PC-9 (cell line): ENCODE measurements around the gene ZNRF3. TPM values are rescaled to one million over a fixed set of nuclear protein-coding genes. Genes with fewer than 3 reads are reported as not detected.

Experiments used
- BruUV-seq: library from RNA; stranded (reverse); fragments of 400-500 nt; replicated peaks from 2 replicates; lab custom pipeline; 2021; lab: Mats Ljungman, UMichigan
- CTCF ChIA-PET: fragments of 300-600 bp; sonication (Branson Sonifier 250); formaldehyde crosslinking; loops from one replicate; lab custom pipeline; 2022; ENCODE audit warnings: antibody characterized with exemption; lab: Charles Lee
- POLR2A ChIA-PET: fragments of 300-600 bp; sonication (Branson Sonifier 250); formaldehyde crosslinking; loops from one replicate; lab custom pipeline; 2022; ENCODE audit warnings: antibody characterized with exemption; ENCODE audit not compliant: unreplicated experiment; lab: Charles Lee
- DNase-seq, 2 experiments: peaks; one replicate each; pipeline versions ENCODE4 v3.0.0 to v3.0.0-alpha.2; 2015 to 2022; ENCODE audit warnings: mixed read lengths in 1 of 2
- H2AFZ ChIP-seq: fragments of 200-600 bp; sonication (generic); 2 replicates; pipeline ENCODE4 v1.8.1; 2017; ENCODE audit warnings: antibody characterized with exemption
- H3F3A ChIP-seq: fragments of 200-600 bp; sonication (generic); 2 replicates; pipeline ENCODE4 v1.8.1; 2017; ENCODE audit warnings: antibody characterized with exemption, mild to moderate bottlenecking, low read depth; ENCODE audit not compliant: insufficient read depth
- H3K27ac ChIP-seq: fragments of 200-600 bp; sonication (generic); 2 replicates; pipeline ENCODE4 v1.6.1; 2016; ENCODE audit warnings: mixed run types
- H3K27me3 ChIP-seq: fragments of 200-600 bp; sonication (generic); 2 replicates; pipeline ENCODE4 v1.6.1; 2016; ENCODE audit warnings: low read depth, mixed run types; ENCODE audit not compliant: insufficient read depth
- H3K36me3 ChIP-seq: fragments of 200-600 bp; sonication (generic); 2 replicates; pipeline ENCODE4 v1.6.1; 2016; ENCODE audit warnings: low read depth, mixed run types
- H3K4me1 ChIP-seq: fragments of 200-600 bp; sonication (generic); replicated peaks from 2 replicates; pipeline ENCODE4 v1.6.1; 2016; ENCODE audit warnings: mixed run types; ENCODE audit not compliant: insufficient read depth
- H3K4me2 ChIP-seq: fragments of 200-600 bp; sonication (generic); 2 replicates; pipeline ENCODE4 v1.6.1; 2017; ENCODE audit warnings: mixed run types
- H3K4me3 ChIP-seq: fragments of 200-600 bp; sonication (generic); 2 replicates; pipeline ENCODE4 v1.6.1; 2016; ENCODE audit warnings: mixed run types
- H3K79me2 ChIP-seq: fragments of 200-600 bp; sonication (generic); 2 replicates; pipeline ENCODE4 v1.6.1; 2017; ENCODE audit warnings: low read depth, mixed run types
- H3K9me2 ChIP-seq: fragments of 200-600 bp; sonication (generic); 2 replicates; pipeline ENCODE4 v1.8.1; 2017; ENCODE audit warnings: mild to moderate bottlenecking; ENCODE audit not compliant: insufficient read depth
- H3K9me3 ChIP-seq: fragments of 200-600 bp; sonication (generic); 2 replicates; pipeline ENCODE4 v1.8.1; 2016; ENCODE audit warnings: low read depth; ENCODE audit not compliant: insufficient read depth
- H4K20me1 ChIP-seq: fragments of 200-600 bp; sonication (generic); 2 replicates; pipeline ENCODE4 v1.8.1; 2017; ENCODE audit not compliant: insufficient read depth
- CTCF ChIP-seq: fragments of 200-600 bp; sonication (generic); conservative IDR thresholded peaks from 2 replicates; pipeline ENCODE4 v1.6.1; 2017; ENCODE audit warnings: mixed run types, antibody characterized with exemption, mild to moderate bottlenecking, moderate library complexity
- EZH2 ChIP-seq: fragments of 200-600 bp; sonication (generic); IDR thresholded peaks from 2 replicates; pipeline ENCODE4 v1.8.0; 2017; ENCODE audit warnings: antibody characterized with exemption, low read depth
- intact Hi-C: fragments of 100-400 bp; cut with micrococcal nuclease; formaldehyde crosslinking; loops from one replicate; pipeline ENCODE4 v1.10.0; 2022; ENCODE audit not compliant: unreplicated experiment
- total RNA-seq: library from RNA; stranded (reverse); gene quantifications from 2 replicates; pipeline ENCODE4 v1.2.3, GENCODE V29; 2021

The ZNRF3 gene
- total RNA-seq, 1 experiment from 2014 or later, result 5.2 TPM

GRCh38 chr22:28899199-28899853, 16.0 kb downstream of the ZNRF3 start:
- CTCF ChIA-PET, result no interaction called here

DNA sequence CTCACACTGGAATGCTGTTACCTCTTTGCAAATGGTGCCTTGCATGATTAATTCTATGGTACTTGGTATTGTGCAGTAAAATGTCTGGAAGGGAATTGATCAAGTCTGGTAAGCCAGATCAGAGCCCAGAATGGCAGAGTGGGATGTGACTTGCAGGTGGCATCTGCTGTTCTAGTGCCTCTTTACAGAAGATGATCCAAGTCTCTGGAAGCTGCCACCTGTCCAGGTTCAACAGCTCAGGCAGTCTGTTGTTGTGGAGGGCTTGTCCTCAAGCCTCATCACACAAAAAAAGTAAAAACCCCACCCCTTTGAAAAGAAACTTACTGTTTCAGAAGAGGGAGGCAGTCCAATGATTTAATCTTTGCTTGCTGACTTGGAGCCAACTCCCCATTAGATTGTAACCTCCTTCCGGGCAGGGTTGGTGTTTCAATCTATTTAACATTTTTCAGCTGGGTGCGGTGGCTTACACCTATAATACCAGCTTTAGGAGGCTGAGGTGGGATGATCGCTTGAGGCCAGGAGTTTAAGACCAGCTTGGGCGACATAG, 17.1 kb downstream of the ZNRF3 start:
- Histone ChIP-seq H3K27ac (no peak overlapping the region), H4K20me1 (peaks cover 17% of the 10 kb centered on the region), H3F3A (no peaks in the 10 kb centered on the region), H3K4me3 (no peak overlapping the region), H3K9me2 (no peaks in the 10 kb centered on the region), H3K27me3 (no peaks in the 10 kb centered on the region), H3K4me2 (no peak overlapping the region), H3K9me3 (no peaks in the 10 kb centered on the region), H3K79me2 (peaks cover 23% of the 10 kb centered on the region), H3K36me3 (no peaks in the 10 kb centered on the region), H3K4me1 (no peaks in the 10 kb centered on the region), H2AFZ (no peak overlapping the region)
- intact Hi-C loops, result no loop called here
- no peak for DNase-seq
- TF ChIP-seq EZH2, result no peak
- no peak for TF ChIP-seq CTCF
- BruUV-seq, result no TSS peak
- CTCF ChIA-PET, result no interaction called here
- POLR2A ChIA-PET, result no interaction called here

More at GRCh38 chr22:28899199-28899853, 16.0 kb downstream of the ZNRF3 start:
- Histone ChIP-seq H3K4me2 (no peak overlapping the region), H3K27me3 (no peaks in the 10 kb centered on the region), H3K4me1 (peaks cover 4% of the 10 kb centered on the region), H3F3A (no peaks in the 10 kb centered on the region), H4K20me1 (peaks cover 26% of the 10 kb centered on the region), H3K4me3 (no peak overlapping the region), H3K9me2 (no peaks in the 10 kb centered on the region), H3K27ac (no peak overlapping the region), H2AFZ (no peak overlapping the region), H3K9me3 (no peaks in the 10 kb centered on the region), H3K79me2 (peaks cover 34% of the 10 kb centered on the region), H3K36me3 (no peaks in the 10 kb centered on the region)
- intact Hi-C loops, result no loop called here
- DNase-seq, result no peak
- no TSS peak for BruUV-seq
- no peak for TF ChIP-seq CTCF
- TF ChIP-seq EZH2, result no peak
- POLR2A ChIA-PET, result no interaction called here

DNA sequence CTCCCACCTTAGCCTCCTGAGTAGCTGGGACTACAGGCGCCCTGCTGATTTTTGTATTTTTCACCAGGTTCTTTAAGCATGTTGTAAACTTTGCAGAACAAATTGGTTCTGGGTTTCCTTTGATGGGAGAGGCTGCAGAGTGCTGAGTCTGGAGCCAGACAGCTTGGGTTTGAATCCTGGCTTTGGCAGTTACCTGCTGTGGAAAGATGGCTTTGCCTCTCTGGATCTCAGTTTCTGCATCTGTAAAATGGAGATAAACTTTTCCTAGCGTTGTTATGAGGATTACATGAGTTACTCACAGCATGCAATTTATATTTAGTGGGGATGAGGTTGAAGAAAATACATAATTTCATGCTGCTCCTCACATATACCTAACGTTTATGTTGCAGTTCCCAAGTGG, 19.1 kb downstream of the ZNRF3 start:
- no peak overlapping the region for H3K27ac ChIP-seq

More for the DNA sequence above, 19.1 kb downstream of the ZNRF3 start:
- H3K4me3 ChIP-seq, result no peak overlapping the region
- no peak for DNase-seq
- no peaks in the 10 kb centered on the region for H3K9me2 ChIP-seq
- no peak overlapping the region for H3K4me2 ChIP-seq
- no peaks in the 10 kb centered on the region for H3K27me3 ChIP-seq
- H3K9me3 ChIP-seq, result no peaks in the 10 kb centered on the region
- H3K4me1 ChIP-seq, result no peaks in the 10 kb centered on the region
- no peaks in the 10 kb centered on the region for H3K36me3 ChIP-seq
- H4K20me1 ChIP-seq, result peaks cover 16% of the 10 kb centered on the region
- H2AFZ ChIP-seq, result no peak overlapping the region
- CTCF ChIA-PET, result no interaction called here
- no peaks in the 10 kb centered on the region for H3F3A ChIP-seq
- intact Hi-C loops, result no loop called here
- BruUV-seq, result no TSS peak
- H3K79me2 ChIP-seq, result peaks cover 12% of the 10 kb centered on the region
- TF ChIP-seq CTCF (no peak), EZH2 (no peak)
- POLR2A ChIA-PET, result interaction anchor here (0.6 kb wide), 1 partner anchor 441 kb away, joined by 5 read pairs; no protein-coding TSS in a partner anchor
